ENCODE results near the gene VIL1. TPM values are rescaled to one million over a fixed set of nuclear protein-coding genes. Genes with fewer than 3 reads are reported as not detected.
A peak's percentile ranks its signal among the peaks of the same experiment; 100 is the strongest.

Gene VIL1
- total RNA-seq, 2 donors from 2014 or later = 0.09 TPM; not detected in 1

DNA sequence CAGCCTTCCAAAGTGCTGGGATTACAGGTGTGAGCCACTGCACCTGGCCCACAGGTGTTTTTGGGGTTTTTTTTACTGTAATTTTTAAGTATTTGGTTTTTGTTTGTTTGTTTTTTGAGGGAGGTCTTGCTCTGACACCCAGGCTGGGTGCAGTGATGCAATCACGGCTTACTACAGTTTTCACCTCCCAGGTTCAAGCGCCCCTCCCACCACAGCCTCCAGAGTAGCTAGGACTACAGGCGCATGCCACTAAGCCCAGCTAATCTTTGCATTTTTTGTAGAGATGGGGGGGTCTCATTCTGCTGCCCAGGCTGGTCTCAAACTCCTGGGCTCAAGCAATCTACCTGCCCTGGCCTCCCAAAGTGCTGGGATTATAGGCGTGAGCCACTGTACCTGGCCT lies 44.1 kb upstream of the VIL1 start:
- 55% methylated on average over 4 of the region's 4 CpGs for WGBS
- no peak overlapping the region for H3K27ac ChIP-seq

DNA sequence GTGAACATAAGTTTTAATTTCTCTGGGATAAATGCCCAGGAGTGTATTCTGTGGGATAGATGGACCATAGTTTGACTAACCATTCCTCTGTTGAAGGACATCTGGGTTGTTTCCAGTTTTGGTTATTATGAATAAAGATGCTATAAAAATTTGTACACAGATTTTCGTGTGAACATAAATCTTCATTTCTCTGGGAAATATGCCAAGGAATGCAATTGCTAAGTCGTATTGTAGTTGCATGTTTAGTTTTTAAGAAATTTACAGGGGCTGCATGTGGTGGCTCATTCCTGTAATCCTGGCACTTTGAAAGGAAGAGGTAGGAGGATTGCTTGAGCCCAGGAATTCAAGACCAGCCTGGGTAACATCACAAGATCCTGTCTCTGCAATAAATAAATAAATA lies 43.7 kb upstream of the VIL1 start:
- 8% methylated on average over 2 of the region's 2 CpGs for WGBS
- intact Hi-C loops (cut with DNase I) = no loop called here
- no peak for DNase-seq (ENCODE audit: low spot score)

More for the DNA sequence above, 44.1 kb upstream of the VIL1 start:
- Histone ChIP-seq H3K4me1 (replicated peaks) (no peaks in the 10 kb centered on the region), H3K27me3 (replicated peaks; ENCODE audit: insufficient read depth) (no peaks in the 10 kb centered on the region), H3K4me3 (no peak overlapping the region), H3K36me3 (no peaks in the 10 kb centered on the region), H3K9me3 (no peaks in the 10 kb centered on the region)
- no peak for TF ChIP-seq POLR2AphosphoS5 (IDR thresholded peaks at IDR 0.05)
- intact Hi-C loops (cut with DNase I) = no loop called here
- no peak for DNase-seq (ENCODE audit: low spot score)

DNA sequence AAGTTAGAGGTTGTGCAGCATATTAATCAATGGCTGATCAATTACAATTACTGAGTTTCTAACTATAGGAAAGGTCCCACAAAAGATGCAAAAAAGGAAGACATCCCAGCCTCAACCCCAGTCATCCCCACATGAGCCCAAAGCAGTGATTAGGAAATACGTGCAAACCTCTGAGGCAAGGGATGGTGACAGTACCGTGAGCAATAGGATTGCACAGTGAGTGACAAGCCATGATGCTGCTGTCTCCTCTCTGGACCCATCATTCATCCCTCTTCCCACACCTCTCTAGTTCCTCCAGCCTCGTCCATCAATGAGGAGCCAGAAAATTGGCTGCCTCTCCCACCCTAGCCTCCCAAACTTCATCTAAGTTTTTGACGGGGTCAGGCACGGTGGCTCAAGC lies 40.9 kb upstream of the VIL1 start:
- WGBS = 90% methylated on average over 5 of the region's 5 CpGs
- H3K4me1 ChIP-seq (replicated peaks) = no peaks in the 10 kb centered on the region
- no peak for TF ChIP-seq POLR2A (IDR thresholded peaks at IDR 0.05)
- no peaks in the 10 kb centered on the region for H3K27me3 ChIP-seq (replicated peaks; ENCODE audit: insufficient read depth)
- H3K36me3 ChIP-seq = no peaks in the 10 kb centered on the region
- no peak overlapping the region for H3K27ac ChIP-seq
- H3K9me3 ChIP-seq = no peaks in the 10 kb centered on the region
- DNase-seq (ENCODE audit: low spot score) = no peak
- intact Hi-C loops (cut with DNase I) = no loop called here
- H3K4me3 ChIP-seq = no peak overlapping the region

More for the DNA sequence above, 43.7 kb upstream of the VIL1 start:
- H3K9me3 ChIP-seq = no peaks in the 10 kb centered on the region
- no peaks in the 10 kb centered on the region for H3K36me3 ChIP-seq
- H3K27ac ChIP-seq = no peak overlapping the region
- H3K4me3 ChIP-seq = no peak overlapping the region
- H3K27me3 ChIP-seq (replicated peaks; ENCODE audit: insufficient read depth) = no peaks in the 10 kb centered on the region
- TF ChIP-seq POLR2A (IDR thresholded peaks at IDR 0.05) (no peak), POLR2AphosphoS5 (IDR thresholded peaks at IDR 0.05) (peak; percentile 13)
- H3K4me1 ChIP-seq (replicated peaks) = no peaks in the 10 kb centered on the region

DNA sequence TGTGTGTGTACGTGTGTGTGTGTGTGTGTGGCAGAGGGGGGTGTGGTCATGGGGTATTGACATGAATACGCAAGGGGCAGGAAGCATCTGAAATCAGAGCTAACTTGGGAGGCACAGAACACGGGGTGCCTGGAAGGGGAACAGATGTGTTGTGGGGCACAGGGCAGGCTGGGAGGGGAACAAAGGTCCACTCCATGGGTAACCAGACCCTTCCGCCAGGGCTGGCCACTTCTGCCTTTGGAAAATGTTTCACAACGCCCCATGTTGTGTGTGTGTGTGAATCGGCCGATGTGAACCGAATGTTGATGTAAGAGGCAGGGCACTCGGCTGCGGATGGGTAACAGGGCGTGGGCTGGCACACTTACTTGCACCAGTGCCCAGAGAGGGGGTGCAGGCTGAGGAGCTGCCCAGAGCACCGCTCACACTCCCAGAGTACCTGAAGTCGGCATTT lies 37.0 kb upstream of the VIL1 start, which contains the start of gene SLC11A1:
SLC11A1 (plus strand) TSS at position 358 of the 451 bp plus-strand sequence. CDS start 96 bp downstream, outside the sequence.
- no peak for DNase-seq (ENCODE audit: low spot score)
- Histone ChIP-seq H3K4me3 (no peak within 1 kb of the TSS), H3K9me3 (no peaks in the 10 kb centered on the region), H3K27me3 (replicated peaks; ENCODE audit: insufficient read depth) (no peaks in the 10 kb centered on the region), H3K36me3 (no peaks in the 10 kb centered on the region), H3K4me1 (replicated peaks) (no peaks in the 10 kb centered on the region), H3K27ac (no peak within 1 kb of the TSS)
- intact Hi-C loops (cut with DNase I) = no loop called here
- TF ChIP-seq, protein P1, sequence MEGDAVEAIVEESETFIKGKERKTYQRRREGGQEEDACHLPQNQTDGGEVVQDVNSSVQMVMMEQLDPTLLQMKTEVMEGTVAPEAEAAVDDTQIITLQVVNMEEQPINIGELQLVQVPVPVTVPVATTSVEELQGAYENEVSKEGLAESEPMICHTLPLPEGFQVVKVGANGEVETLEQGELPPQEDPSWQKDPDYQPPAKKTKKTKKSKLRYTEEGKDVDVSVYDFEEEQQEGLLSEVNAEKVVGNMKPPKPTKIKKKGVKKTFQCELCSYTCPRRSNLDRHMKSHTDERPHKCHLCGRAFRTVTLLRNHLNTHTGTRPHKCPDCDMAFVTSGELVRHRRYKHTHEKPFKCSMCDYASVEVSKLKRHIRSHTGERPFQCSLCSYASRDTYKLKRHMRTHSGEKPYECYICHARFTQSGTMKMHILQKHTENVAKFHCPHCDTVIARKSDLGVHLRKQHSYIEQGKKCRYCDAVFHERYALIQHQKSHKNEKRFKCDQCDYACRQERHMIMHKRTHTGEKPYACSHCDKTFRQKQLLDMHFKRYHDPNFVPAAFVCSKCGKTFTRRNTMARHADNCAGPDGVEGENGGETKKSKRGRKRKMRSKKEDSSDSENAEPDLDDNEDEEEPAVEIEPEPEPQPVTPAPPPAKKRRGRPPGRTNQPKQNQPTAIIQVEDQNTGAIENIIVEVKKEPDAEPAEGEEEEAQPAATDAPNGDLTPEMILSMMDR (IDR thresholded peaks at IDR 0.05) = no peak
- TF ChIP-seq POLR2AphosphoS5 (IDR thresholded peaks at IDR 0.05) (no peak), POLR2A (IDR thresholded peaks at IDR 0.05) (no peak)
- WGBS = 88% methylated on average over 13 of the region's 13 CpGs

DNA sequence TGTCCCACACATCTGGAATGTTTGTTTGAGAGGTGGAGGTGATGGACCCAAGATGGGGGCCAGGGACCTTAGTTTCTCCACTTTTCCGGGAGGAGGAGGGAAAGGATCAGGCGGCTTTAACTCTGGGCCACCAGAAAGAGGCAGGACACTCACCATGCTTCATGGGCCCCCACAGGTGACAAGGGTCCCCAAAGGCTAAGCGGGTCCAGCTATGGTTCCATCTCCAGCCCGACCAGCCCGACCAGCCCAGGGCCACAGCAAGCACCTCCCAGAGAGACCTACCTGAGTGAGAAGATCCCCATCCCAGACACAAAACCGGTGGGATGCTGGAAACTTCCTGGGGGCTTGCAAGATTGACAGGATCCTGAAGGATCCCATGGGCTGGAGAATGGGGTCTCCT lies 36.1 kb upstream of the VIL1 start:
- no peak for DNase-seq (ENCODE audit: low spot score)
- Histone ChIP-seq H3K9me3 (no peaks in the 10 kb centered on the region), H3K36me3 (no peaks in the 10 kb centered on the region), H3K4me1 (replicated peaks) (no peaks in the 10 kb centered on the region), H3K27me3 (replicated peaks; ENCODE audit: insufficient read depth) (no peaks in the 10 kb centered on the region), H3K4me3 (no peak overlapping the region), H3K27ac (no peak overlapping the region)
- TF ChIP-seq POLR2A (IDR thresholded peaks at IDR 0.05) = no peak
- TF ChIP-seq POLR2AphosphoS5 (IDR thresholded peaks at IDR 0.05) = no peak
- TF ChIP-seq, protein P1 (IDR thresholded peaks at IDR 0.05) = no peak
- 97% methylated on average over 6 of the region's 6 CpGs for WGBS
- intact Hi-C loops (cut with DNase I) = no loop called here

DNA sequence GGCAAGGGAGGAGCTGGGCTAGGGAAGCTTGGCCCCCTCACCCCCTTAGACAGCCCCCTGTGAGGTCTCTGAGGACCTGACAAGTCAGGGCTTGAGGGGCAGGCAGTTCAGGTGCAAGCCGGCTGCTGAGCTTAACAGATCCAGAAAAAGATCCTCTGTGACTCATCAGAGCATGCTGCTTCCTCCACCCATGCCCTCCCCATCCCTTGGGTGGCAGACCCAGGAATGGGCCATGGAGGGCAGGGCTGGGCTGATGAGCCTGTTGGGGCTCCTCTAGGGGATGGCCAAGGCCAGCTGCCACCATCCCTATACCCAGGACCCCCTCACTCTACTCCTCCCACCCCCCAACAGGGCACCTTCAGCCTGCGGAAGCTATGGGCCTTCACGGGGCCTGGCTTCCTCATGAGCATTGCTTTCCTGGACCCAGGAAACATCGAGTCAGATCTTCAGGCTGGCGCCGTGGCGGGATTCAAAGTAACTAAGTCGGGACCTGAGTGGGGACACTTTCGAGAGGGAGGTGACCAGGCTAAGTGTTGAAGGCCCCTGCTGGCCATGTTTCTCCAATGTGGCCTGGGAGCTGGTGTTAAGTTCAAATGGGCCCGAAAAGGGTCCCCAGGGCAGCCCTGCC lies 34.9 kb upstream of the VIL1 start:
- Histone ChIP-seq H3K4me1 (replicated peaks) (no peaks in the 10 kb centered on the region), H3K4me3 (no peak overlapping the region), H3K36me3 (no peaks in the 10 kb centered on the region), H3K9me3 (no peaks in the 10 kb centered on the region), H3K27ac (no peak overlapping the region), H3K27me3 (replicated peaks; ENCODE audit: insufficient read depth) (no peaks in the 10 kb centered on the region)
- intact Hi-C loops (cut with DNase I) = no loop called here
- WGBS = 79% methylated on average over 10 of the region's 10 CpGs
- TF ChIP-seq POLR2AphosphoS5 (IDR thresholded peaks at IDR 0.05) (no peak), POLR2A (IDR thresholded peaks at IDR 0.05) (no peak)
- TF ChIP-seq, protein P1 (IDR thresholded peaks at IDR 0.05) = no peak
- DNase-seq (ENCODE audit: low spot score) = no peak

Measured in prostate gland (tissue), 2 donors.